PFSK-1 (cell line): ENCODE data around the gene REPS2.

Experiments used
- POLR2AphosphoS5 ChIP-seq: IDR thresholded peaks from 2 replicates; pipeline ENCODE4 v1.6.1; 2012; ENCODE audit warnings: low read depth, mild to moderate bottlenecking, control low read depth, low read length, moderate library complexity
- REST ChIP-seq, 2 experiments: IDR thresholded peaks; 2 replicates each; pipeline versions ENCODE4 v1.6.1 to v1.8.0; 2011 to 2012; ENCODE audit warnings: low read depth in 2 of 2, low read length in 2 of 2, control low read depth in 1 of 2, inconsistent platforms in 1 of 2, mild to moderate bottlenecking in 1 of 2, moderate library complexity in 1 of 2; ENCODE audit not compliant: insufficient read depth in 1 of 2
- SIN3A ChIP-seq: IDR thresholded peaks from 2 replicates; pipeline ENCODE4 v1.6.1; 2012; ENCODE audit warnings: mild to moderate bottlenecking, low read length, moderate library complexity, borderline replicate concordance; ENCODE audit not compliant: insufficient read depth
- TAF1 ChIP-seq: IDR thresholded peaks from 2 replicates; pipeline ENCODE4 v1.6.1; 2012; ENCODE audit warnings: low read length, control low read depth, borderline replicate concordance; ENCODE audit not compliant: insufficient read depth

- TF ChIP-seq POLR2AphosphoS5: no peak
- TF ChIP-seq TAF1: no peak
- no peak for TF ChIP-seq SIN3A
- no peak for TF ChIP-seq REST (IDR thresholded peaks at IDR 0.05; ENCODE audit: insufficient read depth in 1 of 2, low read depth in 2 of 2, low read length in 2 of 2)
Observed at GRCh38 chrX:17046478-17047097, 100.1 kb downstream of the REPS2 start.
